HPDE6-E6E7 (cell line): Measurements from ENCODE around the gene FAM25A.
A peak's percentile ranks its signal among the peaks of the same experiment; 100 is the strongest.
"Not testable (repeated sequence)": the region's sequence is repeated elsewhere in the genome, so short reads cannot be mapped to it uniquely, and the experiment has no call there.

Experiments used
- DNase-seq: peaks from one replicate; pipeline ENCODE4 v3.0.0; 2011; ENCODE audit warnings: missing footprints; ENCODE audit errors: extremely low spot score

FAM25A gene

DNA sequence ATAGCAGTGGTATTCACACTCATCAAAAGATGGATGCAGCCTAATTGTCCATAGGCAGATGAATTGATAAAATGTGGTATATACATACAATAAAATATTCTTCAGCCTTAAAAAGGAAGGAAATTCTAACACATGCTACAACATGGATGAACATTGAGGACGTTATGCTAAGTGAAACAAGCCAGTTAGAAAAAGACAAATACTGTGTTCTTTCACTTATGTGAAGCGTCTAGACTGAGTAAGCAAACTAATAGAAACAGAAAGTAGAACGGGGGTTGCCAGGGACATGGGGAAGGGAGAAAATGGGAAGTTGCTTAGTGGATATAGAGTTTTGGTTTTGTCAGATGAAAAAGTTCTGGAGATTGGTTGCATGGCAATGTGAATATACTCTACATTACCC, 6.6 kb upstream of the FAM25A start:
- DNase-seq, result not testable (repeated sequence)

DNA sequence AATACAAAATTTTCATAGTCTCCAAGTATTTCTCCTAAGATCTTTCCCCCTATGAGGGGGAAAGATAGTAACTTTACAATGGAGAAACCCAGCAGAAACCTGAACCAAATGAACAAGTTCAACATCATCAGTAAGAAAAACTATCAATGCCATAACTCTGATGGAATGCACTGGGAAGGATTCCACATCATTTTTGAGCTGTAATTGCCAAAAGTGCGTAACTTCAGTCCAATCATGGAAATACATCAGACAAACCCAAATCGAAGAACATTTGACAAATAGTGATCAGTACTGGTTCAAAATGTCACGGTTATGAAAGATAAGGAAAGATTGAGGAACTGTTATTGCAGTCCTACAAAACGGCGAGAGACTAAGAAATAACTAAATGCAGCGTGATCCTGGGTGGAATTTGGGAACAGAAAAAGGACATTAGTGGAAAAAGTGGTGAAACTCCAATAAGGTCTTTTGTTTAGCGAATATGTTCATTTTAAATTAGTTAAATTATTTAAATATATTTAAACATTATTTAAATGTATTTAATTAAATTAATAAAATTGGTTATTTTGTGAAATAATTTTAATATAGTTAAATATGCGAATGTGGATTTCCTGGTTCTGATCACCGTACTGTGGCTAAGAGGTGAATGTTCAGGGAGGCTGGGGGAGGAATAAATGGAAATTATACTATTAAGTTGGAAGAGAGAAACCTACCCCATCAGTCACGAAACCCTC, 4.9 kb upstream of the FAM25A start:
- not testable (repeated sequence) for DNase-seq

DNA sequence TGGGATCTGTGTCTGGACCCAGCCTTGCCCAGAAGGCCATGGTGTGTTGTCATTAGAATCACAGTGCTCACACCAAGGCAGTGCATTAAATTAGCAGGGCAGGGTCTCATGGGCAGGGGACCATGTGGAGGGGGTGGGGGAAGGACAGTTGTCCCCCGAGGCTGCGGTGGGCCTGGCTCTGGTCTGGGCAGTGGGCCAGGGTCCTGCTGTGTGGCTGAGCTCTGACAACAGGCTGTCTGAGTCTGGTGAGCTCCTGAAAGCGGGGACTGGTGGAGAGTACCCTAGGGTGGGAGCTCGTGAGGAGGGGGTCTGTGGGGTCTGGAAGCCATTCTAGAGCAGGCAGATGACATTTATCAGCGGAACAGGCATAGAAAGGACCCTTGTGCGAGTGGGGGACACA, 2.0 kb upstream of the FAM25A start:
- DNase-seq, result not testable (repeated sequence)

DNA sequence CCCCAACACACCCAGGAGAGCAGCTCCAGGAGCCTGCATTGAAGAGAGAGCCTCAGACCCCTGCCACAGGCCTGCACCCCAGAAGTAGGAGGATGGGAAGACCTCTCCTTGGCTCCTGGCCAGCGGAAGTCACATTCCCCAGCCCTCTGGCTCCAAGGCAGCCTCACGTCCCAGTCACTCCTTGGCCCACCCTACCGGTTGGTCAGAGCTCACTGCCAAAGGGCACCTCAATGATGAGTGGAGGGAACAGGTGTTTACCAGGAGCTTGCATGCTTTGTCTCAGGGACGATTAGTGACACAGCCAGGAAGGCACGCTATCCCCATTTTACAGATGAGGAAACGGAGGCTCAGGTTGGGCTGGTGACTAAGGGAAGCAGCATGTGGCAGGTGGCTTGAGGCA, 1.0 kb upstream of the FAM25A start:
- not testable (repeated sequence) for DNase-seq

DNA sequence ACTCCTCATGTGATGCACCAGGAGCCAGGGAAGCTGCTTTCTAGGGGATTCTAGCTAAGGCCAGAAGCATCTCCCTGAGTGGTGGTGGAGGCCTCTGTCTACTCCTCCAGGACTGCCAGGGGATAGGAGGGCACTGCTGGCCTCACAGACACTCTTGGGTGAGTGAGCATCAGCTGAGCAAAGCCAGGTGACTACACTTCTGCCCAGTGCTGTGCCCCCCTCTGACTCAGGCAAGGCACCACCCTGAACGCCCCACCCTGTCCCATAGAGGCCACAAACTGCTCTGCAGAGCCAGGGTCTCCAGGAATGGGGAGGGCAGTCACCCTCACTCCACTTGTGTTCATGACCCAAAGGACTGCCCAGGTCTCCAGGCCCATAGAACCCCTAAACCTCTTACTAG, 590 bp upstream of the FAM25A start:
- not testable (repeated sequence) for DNase-seq

DNA sequence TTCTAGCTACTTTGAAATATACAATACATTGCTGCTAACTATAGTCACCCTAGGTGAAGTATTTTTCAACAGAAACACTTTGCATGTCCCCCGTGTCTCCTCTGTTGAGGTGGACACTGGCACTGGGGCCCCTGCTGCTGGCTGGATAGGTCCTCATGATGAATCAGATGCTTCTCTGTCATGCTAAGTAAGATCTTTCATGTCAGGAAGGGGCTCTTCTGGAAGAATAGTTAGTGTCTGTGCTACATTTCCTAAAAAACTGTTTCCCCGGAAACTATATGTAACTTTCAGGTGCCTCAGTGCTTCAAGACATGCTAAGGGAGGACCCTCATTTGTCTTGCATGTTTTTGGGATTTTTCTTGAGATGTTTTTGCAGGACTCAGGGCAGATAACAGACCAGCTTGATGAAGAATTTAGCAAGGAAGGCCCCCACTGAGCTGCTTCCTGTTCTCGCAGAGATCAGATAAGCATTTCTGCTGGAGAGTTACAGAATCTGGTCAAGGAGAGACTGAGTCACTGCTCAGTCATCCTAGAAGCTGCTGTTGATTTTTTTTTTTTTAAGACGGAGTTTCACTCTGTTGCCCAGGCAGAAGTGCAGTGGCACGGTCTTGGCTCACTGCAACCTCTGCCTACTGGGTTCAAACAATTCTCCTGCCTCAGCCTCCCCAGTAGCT, 5.3 kb downstream of the FAM25A start:
- DNase-seq, result not testable (repeated sequence)

DNA sequence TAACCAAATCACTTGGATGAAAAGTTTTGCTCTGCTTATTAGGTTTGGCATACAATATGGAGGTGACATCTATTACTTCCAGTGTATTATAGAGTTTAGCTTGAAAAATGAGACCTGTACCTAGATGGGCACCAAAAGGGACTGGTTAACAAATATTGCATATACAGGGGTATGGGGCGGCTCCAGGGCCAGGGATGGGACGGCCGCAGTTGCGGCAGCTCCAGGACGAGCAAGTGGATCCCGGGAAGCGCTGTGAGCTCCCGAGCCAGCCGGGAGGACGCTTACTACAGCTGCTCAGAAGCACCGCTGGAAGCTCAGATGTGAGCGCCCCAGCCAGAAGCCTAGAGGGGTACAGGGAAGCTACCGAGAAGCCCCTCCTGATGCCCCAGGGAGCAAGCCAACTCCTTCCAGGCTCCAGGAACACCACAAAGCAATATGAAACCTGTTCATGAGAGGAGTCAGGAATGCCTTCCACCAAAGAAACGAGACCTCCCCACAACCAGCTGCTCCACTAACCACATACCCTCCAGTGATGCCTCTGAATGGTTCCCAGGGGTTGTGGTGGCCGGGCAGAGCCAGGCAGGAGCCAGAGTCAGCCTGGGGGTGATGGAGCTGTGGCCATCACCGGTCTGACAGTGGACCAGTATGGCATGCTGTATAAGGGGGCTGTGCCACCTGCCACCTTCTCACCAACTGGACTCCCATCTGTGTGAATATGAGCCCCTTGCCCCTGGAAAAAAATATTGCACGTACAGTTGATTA, 6.8 kb downstream of the FAM25A start:
- not testable (repeated sequence) for DNase-seq

DNA sequence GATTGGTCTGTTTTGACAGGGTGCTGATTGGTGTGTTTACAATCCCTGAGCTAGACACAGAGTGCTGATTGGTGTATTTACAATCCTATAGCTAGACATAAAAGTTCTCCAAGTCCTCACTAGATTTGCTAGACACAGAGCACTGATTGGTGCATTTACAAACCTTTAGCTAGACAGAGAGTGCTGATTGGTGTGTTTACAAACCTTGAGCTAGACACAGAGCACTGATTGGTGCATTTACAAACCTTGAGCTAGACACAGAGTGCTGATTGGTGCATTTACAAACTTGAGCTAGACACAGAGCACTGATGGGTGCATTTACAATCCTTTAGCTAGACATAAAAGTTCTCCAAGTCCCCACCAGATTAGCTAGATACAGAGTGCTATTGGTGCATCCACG, 10.3 kb downstream of the FAM25A start:
- DNase-seq, result not testable (repeated sequence)

DNA sequence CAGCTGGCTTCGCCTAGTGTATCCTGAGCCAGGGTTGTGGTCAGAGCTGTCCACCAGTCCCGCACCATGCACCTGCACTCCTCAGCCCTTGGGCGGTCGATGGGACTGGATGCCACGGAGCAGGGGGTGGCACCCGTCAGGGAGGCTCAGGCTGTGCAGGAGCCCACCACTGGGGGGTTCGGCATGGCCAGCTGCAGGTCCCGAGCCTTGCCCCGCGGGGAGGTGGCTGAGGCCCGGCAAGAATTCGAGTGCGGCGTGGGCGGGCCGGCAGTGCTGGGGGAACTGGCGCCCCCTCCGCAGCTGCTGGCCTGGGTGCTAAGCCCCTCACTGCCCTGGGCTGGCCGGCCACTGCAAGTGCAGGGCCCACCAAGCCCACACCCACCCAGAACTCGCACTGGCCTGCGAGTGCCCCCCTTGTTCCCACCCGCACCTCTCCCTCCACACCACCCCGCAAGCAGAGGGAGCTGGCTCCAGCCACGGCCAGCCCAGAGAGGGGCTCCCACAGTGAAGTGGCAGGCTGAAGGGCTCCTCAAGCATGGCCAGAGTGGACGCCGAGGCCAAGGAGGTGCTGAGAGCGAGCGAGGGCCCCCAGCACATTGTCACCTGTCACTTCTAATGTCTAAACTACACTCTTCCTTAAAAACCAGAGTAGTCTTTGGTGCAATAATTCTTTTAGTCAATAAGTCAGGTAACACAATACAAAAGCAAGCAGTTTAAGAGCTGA, 11.0 kb downstream of the FAM25A start:
- no peak for DNase-seq

DNA sequence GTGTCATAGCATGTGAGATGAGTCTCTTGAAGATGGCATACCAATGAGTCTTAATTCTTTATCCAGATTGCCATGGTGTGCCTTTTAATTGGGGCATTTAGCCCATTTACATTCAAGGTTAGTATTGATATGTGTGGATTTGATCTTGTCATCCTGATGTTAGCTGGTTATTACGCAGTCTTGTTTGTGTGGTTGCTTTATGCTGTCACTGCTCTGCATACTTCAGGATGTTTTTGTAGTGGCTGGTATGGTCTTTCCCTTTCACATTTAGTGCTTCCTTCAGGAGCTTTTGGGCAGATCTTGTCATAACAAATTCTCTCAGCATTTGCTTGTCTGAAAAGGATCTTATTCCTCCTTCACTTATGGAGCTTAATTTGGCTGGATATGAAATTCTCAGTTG, 16.5 kb downstream of the FAM25A start:
- DNase-seq, result no peak

DNA sequence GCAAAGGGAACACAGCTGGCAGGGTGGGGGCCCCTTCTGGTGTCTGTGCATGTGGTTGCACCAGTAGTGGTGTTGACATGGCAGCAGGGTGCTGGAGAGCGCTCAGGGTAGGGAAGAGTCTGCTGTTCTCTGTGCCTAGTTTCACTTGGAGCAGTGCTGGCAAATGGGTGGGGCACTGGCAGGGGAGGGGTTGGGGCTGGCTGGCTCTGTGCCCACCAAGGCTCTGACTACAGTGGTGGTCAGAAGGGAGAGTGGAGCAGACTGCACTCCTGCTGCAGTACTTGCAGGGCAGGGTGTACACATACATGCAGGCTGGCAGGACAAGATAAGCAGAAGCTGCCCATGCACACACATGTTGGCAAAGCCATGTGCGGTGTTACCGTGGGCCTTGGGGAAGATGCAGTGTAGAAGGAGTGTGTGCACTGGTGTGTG, 18.2 kb downstream of the FAM25A start:
- no peak for DNase-seq

DNA sequence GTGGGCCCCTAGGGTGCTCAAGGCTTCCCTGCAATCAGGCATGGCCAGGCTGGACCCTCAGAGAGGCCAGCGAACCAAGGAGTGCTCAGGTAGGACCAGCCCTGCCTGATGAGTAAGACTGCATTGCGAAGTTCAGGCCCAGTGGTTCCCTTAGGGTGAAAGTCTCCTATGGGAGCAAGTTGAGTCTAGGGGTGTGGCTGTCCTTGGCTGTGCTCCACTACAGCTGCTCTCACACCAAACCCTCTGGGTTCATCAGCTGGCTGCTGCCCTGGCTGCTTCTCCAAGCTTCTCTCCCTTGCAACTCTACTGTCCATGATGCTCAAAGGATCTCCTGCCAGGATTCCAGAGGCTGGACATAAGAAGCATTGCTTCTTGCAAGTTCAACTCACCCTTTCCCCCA, 18.7 kb downstream of the FAM25A start:
- DNase-seq, result peak; percentile 43

DNA sequence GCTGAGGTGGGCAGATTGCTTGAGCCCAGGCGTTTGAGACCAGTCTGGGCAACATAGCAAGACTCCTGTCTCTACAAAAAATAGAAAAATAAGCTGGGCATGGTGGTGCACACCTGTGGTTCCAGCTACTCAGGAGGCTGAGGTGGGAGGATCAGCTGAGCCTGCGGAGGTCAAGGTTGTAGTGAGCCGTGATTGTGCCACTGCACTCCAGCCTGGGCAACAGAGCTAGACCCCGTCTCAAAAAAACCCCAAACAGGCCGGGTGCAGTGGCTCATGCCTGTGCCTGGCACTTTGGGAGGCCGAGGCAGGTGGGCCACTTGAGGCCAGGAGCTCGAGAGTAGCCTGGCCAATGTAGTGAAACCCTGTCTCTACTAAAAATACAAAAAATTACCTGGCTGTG, 23.5 kb downstream of the FAM25A start:
- DNase-seq, result not testable (repeated sequence)

DNA sequence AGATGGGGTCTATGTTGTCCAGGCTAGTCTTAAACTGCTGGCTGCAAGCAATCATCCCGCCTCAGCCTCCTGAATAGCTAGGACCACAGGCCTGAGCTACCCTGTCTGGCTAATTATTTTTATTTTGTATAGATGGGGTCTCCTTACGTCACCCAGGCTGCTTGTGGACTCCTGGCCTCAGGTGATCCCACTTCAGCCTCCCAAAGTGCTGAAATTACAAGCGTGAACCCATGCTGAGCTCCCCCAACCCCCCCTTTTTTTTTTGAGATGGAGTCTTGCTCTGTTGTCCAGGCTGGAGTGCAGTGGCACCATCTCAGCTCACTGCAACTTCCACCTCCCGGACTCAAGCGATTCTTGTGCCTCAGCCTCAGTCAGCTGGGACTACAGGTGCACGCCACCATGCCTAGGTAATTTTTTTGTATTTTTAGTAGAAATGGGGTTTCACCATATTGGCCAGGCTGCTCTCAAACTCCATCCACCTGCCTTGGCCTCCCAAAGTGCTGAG, 25.4 kb downstream of the FAM25A start:
- no peak for DNase-seq

DNA sequence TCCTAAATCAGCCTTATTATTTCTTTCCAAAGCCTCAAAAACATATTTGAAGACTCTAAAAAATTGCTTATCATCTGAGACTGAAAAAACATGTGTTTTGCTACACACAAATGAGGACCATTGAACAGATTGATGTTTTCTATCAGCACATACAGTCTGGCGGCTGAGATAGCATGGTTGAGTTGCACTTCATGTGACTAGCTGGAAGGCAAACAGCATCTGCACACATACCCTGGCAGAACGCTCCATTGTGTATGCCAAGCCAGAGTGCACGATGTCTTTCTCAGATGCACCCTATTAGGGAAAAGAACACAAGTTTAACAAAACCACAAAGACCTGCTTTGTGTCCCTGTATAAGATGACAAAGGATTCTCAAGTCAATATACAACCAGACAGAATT, 33.0 kb downstream of the FAM25A start:
- DNase-seq, result no peak

DNA sequence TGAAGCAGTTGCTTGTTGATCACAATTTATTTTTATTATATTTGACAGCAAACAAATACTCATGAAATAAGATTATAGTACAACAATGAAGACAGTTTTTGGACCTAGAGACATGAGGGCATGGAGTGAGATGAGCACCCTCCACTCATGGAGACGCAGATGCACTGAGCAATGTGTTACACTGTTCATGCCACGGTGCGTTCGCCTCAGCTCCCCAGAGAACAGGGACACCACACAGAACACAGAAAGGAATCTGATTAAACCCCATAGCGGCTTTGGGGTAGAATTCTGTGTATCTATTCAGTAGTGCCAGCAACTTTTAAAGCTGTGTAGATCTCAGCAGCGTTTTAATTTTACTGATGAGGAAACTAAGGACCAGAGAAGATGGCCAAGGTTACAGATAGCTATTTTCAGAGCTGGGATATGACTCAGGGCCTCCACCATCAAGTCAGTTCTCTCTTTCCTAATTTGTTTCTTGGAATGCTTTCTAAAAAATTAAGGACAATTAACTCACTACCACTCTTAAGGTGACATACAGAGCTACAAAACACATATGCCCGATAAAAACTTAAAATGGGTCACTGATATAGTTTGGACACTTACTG, 33.6 kb downstream of the FAM25A start:
- no peak for DNase-seq

DNA sequence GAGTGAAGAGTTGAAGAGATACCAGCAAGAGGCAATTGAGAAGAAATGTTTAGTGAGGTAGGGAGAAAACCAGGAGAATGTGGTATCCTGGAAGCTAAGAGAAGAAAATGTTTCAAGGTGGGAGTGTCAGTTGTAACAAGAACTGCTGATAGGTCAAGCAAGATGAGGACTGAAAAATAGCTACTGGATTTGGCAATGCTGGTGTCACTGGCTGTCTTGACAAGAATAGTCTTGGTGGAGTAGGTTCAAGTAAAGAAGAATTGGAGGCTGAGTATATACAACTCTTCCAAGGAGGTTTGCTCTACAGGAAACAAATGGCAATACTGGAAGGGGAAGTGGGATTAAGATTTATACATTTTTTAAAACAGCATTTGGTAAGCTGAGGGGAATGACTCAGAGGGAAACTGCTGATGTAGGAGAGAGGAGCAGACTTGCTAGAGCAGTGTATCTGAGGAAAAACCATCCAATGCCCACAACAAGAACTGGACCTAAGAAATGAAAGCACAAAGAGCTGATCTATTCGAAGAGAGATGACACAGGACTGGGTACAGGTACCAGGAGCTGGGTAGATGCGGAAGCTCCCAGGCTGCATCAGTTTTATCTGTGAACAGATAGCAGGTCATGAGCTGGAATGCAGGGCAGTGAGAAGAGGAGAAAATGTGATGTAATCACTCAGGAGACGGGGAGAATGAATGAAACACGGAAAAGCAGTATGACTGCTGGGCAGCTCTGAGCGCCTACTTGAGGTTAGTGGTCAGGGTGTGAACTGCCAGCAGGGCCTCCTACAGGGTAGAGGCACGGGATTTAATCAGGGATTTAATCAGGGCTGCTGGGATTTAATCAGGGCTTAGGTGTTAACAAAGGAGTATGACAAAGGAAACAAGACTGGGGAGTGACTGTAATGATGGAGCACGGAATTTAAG, 34.5 kb downstream of the FAM25A start:
- no peak for DNase-seq

DNA sequence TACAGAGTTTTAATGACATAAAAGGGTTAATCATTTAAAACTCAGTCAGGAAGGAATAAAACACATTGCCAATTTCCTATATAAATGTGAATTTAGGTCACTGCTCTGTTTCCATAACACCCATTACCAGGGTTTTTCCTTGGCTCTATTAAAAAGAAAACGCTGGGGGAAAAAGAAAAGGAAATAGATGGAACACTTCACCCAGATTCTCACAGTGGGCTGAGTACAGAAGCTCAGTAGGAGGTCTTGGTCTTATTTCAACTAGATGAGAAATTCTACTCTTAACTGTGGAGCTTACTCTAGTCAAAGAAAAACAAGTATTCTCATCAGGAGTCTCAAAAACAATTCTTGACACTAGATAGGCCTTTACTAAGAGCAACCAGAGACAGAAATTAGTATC, 38.1 kb downstream of the FAM25A start:
- no peak for DNase-seq

DNA sequence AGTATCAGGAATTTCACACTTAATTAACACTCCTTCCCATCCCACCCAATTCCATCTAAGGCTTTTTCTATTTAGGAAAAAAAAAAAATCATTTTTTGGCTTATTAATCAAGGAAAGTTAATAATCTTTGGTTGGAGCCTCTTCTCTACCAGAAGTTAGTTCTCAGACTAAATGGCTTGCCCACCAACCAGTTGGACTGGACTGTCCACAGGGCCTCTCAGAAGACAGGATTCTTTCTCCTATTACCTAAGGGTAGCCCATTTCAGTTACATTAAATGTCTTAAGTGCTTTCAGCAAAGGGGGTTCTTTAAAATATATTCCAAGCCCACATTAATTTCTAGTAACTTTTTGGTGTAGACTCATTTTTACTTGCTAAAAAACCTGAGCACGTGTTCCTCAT, 39.3 kb downstream of the FAM25A start:
- no peak for DNase-seq

DNA sequence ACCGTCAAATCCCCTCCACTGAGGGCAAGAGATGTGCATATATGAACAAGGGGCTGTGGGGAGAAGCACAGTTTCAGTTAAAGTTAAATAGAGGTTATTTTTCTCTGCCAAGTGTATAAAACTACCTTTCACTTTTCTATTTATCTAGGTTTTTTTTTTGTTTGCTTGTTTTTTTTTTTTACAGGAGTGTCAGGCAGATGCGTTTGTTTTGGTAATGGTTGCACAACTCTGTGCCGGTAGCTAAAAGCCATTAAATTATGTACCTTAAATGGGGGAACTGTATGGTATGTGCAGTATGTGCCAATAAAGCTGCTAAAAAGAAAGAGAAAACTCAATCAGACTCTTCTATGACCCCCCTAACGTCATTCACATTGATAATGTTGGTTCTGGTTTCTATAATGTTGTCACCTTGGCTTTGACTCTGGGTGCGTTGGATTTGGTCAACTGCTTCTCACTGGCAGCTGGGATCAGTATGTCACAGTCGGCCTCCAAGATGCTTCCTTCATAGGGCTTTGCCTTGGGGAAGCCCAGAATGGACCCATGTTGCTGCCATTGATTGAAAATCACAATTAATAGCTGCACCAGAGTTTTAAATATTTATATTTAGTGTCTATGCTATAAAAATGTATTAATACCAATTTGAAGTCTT, 40.3 kb downstream of the FAM25A start:
- DNase-seq, result no peak
